ENCODE measurements around the gene MMP24.

GRCh38 chr20:35271904-35272303 lies 45.4 kb downstream of the MMP24 start:
- TF ChIP-seq EZH2 (IDR thresholded peaks at IDR 0.05) (no peak), CTCF (IDR thresholded peaks at IDR 0.05) (no peak), EZH2phosphoT487 (IDR thresholded peaks at IDR 0.05) (no peak)

All from neural progenitor cell (in vitro differentiated cells).